WTC11 (cell line): ENCODE data around the gene ASTN2. TPM values are rescaled to one million over a fixed set of nuclear protein-coding genes. Genes with fewer than 3 reads are reported as not detected.

ENCODE experiments used
- ATAC-seq: fragments of 200-7000 bp; cut with Tn5 transposase; 2 replicates; pipeline ENCODE4 v1.10.0; 2021; ENCODE audit warnings: mild to moderate bottlenecking, moderate library complexity
- CTCF ChIA-PET: fragments of 300-600 bp; sonication (Branson Sonifier 250); formaldehyde crosslinking; loops from one replicate; lab custom pipeline; 2021; ENCODE audit warnings: antibody characterized with exemption; lab: Charles Lee
- POLR2A ChIA-PET: fragments of 350-600 bp; sonication (Branson Sonifier 250); formaldehyde crosslinking; loops from one replicate; lab custom pipeline; 2021; ENCODE audit warnings: antibody characterized with exemption; lab: Charles Lee
- DNase-seq: peaks from one replicate; pipeline ENCODE4 v3.0.0; 2021; ENCODE audit warnings: low spot score
- H3K27ac Mint-ChIP-seq: 2 replicates; pipeline ENCODE4 v1.8.0; 2021; ENCODE audit warnings: mixed read lengths
- H3K27me3 Mint-ChIP-seq: 2 replicates; pipeline ENCODE4 v1.8.0; 2021; ENCODE audit warnings: low read depth, mild to moderate bottlenecking, moderate library complexity, mixed read lengths
- H3K36me3 Mint-ChIP-seq: 2 replicates; pipeline ENCODE4 v1.8.0; 2021; ENCODE audit warnings: mixed read lengths
- H3K4me1 Mint-ChIP-seq: 2 replicates; pipeline ENCODE4 v1.8.0; 2022; ENCODE audit warnings: mixed read lengths
- H3K4me3 Mint-ChIP-seq: 2 replicates; pipeline ENCODE4 v1.8.0; 2021; ENCODE audit warnings: mild to moderate bottlenecking, moderate library complexity, mixed read lengths
- H3K9me3 Mint-ChIP-seq: 2 replicates; pipeline ENCODE4 v1.8.0; 2021; ENCODE audit warnings: mixed read lengths
- FOXJ3 ChIP-seq: sonication (generic); formaldehyde crosslinking; IDR thresholded peaks from 2 replicates; pipeline ENCODE4 v1.9.0; 2021; ENCODE audit warnings: missing genetic modification reagents, mild to moderate bottlenecking, borderline replicate concordance
- GRHL2 ChIP-seq: fragments of 250-450 bp; sonication (Bioruptor Pico); IDR thresholded peaks from 2 replicates; pipeline ENCODE4 v1.8.0; 2022; ENCODE audit warnings: mild to moderate bottlenecking, moderate library complexity; ENCODE audit not compliant: insufficient replicate concordance, severe bottlenecking
- IRF2 ChIP-seq: sonication (generic); formaldehyde crosslinking; IDR thresholded peaks from 2 replicates; pipeline ENCODE4 v1.8.0; 2022; ENCODE audit warnings: low read depth, missing genetic modification reagents, borderline replicate concordance
- NFATC4 ChIP-seq: fragments of 250-450 bp; sonication (Bioruptor Pico); IDR thresholded peaks from 2 replicates; pipeline ENCODE4 v1.9.0; 2021; ENCODE audit warnings: mild to moderate bottlenecking
- NFE2L1 ChIP-seq: sonication (generic); formaldehyde crosslinking; IDR thresholded peaks from 2 replicates; pipeline ENCODE4 v1.8.1; 2023; ENCODE audit warnings: missing genetic modification reagents
- NR2C2 ChIP-seq: sonication (generic); formaldehyde crosslinking; IDR thresholded peaks from 2 replicates; pipeline ENCODE4 v1.8.0; 2022; ENCODE audit warnings: mild to moderate bottlenecking, missing genetic modification reagents
- RORB ChIP-seq: fragments of 250-450 bp; sonication (Bioruptor Pico); IDR thresholded peaks from 2 replicates; pipeline ENCODE4 v1.9.0; 2021; ENCODE audit warnings: mild to moderate bottlenecking
- TCF7 ChIP-seq: sonication (generic); formaldehyde crosslinking; IDR thresholded peaks from 2 replicates; pipeline ENCODE4 v1.8.0; 2022; ENCODE audit warnings: mild to moderate bottlenecking, low read depth, missing genetic modification reagents, moderate library complexity
- TEAD1 ChIP-seq: sonication (generic); formaldehyde crosslinking; IDR thresholded peaks from 2 replicates; pipeline ENCODE4 v1.8.0; 2022; ENCODE audit warnings: mild to moderate bottlenecking, missing genetic modification reagents
- ZNF416 ChIP-seq: fragments of 250-450 bp; sonication (Bioruptor Pico); IDR thresholded peaks from 2 replicates; pipeline ENCODE4 v1.9.0; 2021; ENCODE audit warnings: mild to moderate bottlenecking, inconsistent platforms
- total RNA-seq: library from RNA; stranded (reverse); gene quantifications from 3 replicates; pipeline ENCODE4 v1.2.3, GENCODE V29; 2021
- TF ChIP-seq, protein P1 (sequence below): sonication (generic); formaldehyde crosslinking; IDR thresholded peaks from 2 replicates; pipeline ENCODE4 v1.8.0; 2022; ENCODE audit warnings: mild to moderate bottlenecking, missing genetic modification reagents
- TF ChIP-seq, protein P2 (sequence below): sonication (generic); formaldehyde crosslinking; IDR thresholded peaks from 2 replicates; pipeline ENCODE4 v1.8.0; 2022; ENCODE audit warnings: mild to moderate bottlenecking, missing genetic modification reagents
- TF ChIP-seq, protein P3 (sequence below): sonication (generic); formaldehyde crosslinking; IDR thresholded peaks from 2 replicates; pipeline ENCODE4 v1.8.1; 2023; ENCODE audit warnings: mild to moderate bottlenecking, moderate library complexity, missing genetic modification reagents
- TF ChIP-seq, protein P4 (sequence below): sonication (generic); formaldehyde crosslinking; IDR thresholded peaks from 2 replicates; pipeline ENCODE4 v1.8.0; 2023; ENCODE audit warnings: missing genetic modification reagents, mild to moderate bottlenecking, borderline replicate concordance
- TF ChIP-seq, protein P5 (sequence below): fragments of 250-450 bp; sonication (Bioruptor Pico); IDR thresholded peaks from 2 replicates; pipeline ENCODE4 v2.1.2; 2022; ENCODE audit warnings: mild to moderate bottlenecking, moderate library complexity
- TF ChIP-seq, protein P6 (sequence below): fragments of 250-450 bp; sonication (Bioruptor Pico); conservative IDR thresholded peaks from 2 replicates; pipeline ENCODE4 v1.9.0; 2021; ENCODE audit warnings: mild to moderate bottlenecking

ASTN2 gene
- total RNA-seq, 1 experiment from 2014 or later, result 16.2 TPM

DNA sequence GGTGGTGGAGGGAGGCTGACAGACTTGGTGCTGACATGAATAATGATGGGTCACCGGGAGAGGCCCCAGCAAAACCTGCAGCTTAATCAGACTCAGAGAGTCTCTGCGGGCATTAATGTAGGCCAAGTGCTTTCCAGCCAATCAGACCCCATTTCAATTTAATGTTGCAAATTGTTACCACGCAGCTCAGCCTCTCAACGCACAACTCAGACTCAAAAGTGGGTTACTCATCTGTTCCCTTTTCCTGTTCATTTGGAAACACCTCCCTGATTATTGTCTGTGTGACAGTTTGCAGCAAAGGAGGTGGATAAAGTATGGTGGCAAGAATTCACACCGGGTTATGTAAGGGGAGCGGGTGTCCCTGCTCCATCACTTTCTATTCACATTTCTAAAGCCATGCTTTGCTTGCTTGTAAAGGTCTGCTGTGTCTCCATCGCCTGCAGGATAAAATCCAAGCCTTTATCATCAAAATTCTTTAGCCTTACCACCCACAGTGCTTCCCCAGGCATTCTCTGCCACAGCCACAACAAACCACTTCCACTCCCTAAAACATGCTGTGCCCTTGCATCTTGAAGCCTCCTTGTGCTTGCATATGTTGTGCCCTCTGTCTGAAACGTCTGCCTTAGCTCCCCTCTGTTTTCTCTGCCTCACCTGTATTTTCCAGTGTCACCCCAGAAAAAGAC lies 156.5 kb downstream of the ASTN2 start:
- POLR2A ChIA-PET, result no interaction called here
- Mint-ChIP-seq H3K9me3 (no peaks in the 10 kb centered on the region), H3K4me1 (peaks cover 14% of the 10 kb centered on the region), H3K27me3 (no peaks in the 10 kb centered on the region; the same call in 1 of the 2 replicates), H3K36me3 (no peaks in the 10 kb centered on the region), H3K27ac (peak overlapping the region; percentile 50; the same call in 1 of the 2 replicates), H3K4me3 (no peak overlapping the region)
- no peak for TF ChIP-seq FOXJ3
- no peak for TF ChIP-seq NR2C2 (CRISPR knock-in tag)
- no peak for TF ChIP-seq GRHL2 (CRISPR knock-in tag)
- TF ChIP-seq TCF7, result no peak
- no peak for DNase-seq
- CTCF ChIA-PET, result interaction anchor here (0.7 kb wide), 1 partner anchor 153 kb away, joined by 3 read pairs; no protein-coding TSS in a partner anchor
- peak; percentile 64 for ATAC-seq

DNA sequence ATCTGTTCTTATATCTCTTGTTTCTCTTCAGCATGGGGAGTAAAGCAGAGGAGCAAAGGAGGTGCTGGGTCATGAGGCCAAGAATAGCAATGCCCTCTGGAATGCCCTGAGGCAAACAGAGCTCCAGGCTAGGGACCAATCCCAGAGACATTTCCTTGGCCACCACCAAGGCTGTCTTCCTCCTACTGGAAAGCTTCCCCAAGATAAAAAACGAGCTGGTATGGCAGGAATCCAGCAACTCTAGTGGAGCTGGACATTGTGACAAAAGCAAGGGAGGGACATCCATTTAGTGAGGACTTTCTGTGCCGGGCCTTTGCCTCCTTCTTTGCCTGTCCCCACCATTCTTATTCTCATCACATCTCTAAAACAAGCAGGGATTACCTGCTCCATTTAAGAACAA lies 161.6 kb downstream of the ASTN2 start:
- Mint-ChIP-seq H3K4me3 (no peak overlapping the region), H3K27me3 (no peaks in the 10 kb centered on the region; the same call in 1 of the 2 replicates), H3K4me1 (peaks cover 4% of the 10 kb centered on the region), H3K27ac (no peak overlapping the region), H3K9me3 (no peaks in the 10 kb centered on the region)
- DNase-seq (no peak), ATAC-seq (no peak)
- ChIA-PET CTCF (no interaction called here), POLR2A (no interaction called here)
- TF ChIP-seq, protein P1, sequence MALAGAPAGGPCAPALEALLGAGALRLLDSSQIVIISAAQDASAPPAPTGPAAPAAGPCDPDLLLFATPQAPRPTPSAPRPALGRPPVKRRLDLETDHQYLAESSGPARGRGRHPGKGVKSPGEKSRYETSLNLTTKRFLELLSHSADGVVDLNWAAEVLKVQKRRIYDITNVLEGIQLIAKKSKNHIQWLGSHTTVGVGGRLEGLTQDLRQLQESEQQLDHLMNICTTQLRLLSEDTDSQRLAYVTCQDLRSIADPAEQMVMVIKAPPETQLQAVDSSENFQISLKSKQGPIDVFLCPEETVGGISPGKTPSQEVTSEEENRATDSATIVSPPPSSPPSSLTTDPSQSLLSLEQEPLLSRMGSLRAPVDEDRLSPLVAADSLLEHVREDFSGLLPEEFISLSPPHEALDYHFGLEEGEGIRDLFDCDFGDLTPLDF (CRISPR knock-in tag), result no peak
- no peak for TF ChIP-seq TEAD1
- TF ChIP-seq, protein P2, sequence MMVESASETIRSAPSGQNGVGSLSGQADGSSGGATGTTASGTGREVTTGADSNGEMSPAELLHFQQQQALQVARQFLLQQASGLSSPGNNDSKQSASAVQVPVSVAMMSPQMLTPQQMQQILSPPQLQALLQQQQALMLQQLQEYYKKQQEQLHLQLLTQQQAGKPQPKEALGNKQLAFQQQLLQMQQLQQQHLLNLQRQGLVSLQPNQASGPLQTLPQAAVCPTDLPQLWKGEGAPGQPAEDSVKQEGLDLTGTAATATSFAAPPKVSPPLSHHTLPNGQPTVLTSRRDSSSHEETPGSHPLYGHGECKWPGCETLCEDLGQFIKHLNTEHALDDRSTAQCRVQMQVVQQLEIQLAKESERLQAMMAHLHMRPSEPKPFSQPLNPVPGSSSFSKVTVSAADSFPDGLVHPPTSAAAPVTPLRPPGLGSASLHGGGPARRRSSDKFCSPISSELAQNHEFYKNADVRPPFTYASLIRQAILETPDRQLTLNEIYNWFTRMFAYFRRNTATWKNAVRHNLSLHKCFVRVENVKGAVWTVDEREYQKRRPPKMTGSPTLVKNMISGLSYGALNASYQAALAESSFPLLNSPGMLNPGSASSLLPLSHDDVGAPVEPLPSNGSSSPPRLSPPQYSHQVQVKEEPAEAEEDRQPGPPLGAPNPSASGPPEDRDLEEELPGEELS (CRISPR knock-in tag), result no peak
- TF ChIP-seq GRHL2 (CRISPR knock-in tag), result no peak
- TF ChIP-seq NFATC4 (CRISPR knock-in tag), result no peak
- no peak for TF ChIP-seq ZNF416
- no peak for TF ChIP-seq NFE2L1
- TF ChIP-seq, protein P3, sequence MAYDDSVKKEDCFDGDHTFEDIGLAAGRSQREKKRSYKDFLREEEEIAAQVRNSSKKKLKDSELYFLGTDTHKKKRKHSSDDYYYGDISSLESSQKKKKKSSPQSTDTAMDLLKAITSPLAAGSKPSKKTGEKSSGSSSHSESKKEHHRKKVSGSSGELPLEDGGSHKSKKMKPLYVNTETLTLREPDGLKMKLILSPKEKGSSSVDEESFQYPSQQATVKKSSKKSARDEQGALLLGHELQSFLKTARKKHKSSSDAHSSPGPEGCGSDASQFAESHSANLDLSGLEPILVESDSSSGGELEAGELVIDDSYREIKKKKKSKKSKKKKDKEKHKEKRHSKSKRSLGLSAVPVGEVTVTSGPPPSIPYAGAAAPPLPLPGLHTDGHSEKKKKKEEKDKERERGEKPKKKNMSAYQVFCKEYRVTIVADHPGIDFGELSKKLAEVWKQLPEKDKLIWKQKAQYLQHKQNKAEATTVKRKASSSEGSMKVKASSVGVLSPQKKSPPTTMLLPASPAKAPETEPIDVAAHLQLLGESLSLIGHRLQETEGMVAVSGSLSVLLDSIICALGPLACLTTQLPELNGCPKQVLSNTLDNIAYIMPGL, result no peak
- TF ChIP-seq, all 79 proteins: peak for 0
- no peaks in the 10 kb centered on the region for H3K36me3 Mint-ChIP-seq

DNA sequence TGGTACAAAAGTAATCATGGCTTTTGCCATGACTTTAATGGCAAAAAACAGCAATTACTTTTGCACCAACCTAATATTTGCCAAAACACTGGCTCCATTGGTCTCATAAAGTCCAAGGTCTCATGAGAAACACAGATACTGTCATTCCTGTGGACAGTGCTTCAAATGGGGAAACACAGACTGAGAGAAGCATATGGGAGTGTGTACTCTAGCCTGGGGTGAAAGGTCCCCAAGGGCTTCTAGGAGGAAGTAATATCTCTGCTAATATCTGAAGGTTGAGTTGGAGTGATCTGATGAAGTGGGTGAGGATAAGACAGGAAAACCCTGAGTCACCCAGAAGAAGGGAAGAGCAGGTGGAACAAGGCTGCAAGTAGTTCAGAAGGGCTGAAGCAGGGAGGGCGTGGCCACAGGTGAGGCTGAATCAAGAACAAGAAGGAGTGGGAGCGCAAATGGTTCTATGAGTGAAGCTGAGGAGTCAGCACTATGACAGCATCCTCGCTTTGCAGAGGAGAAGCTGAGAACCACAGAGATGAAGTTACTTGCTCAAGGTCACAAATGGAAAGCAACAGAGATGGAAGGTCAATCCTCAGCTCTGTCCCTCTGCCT lies 164.1 kb downstream of the ASTN2 start:
- no peaks in the 10 kb centered on the region for H3K27me3 Mint-ChIP-seq
- no peaks in the 10 kb centered on the region for H3K9me3 Mint-ChIP-seq
- H3K4me3 Mint-ChIP-seq, result no peak overlapping the region
- no peak overlapping the region for H3K27ac Mint-ChIP-seq
- no peak for ATAC-seq
- TF ChIP-seq, protein P4, sequence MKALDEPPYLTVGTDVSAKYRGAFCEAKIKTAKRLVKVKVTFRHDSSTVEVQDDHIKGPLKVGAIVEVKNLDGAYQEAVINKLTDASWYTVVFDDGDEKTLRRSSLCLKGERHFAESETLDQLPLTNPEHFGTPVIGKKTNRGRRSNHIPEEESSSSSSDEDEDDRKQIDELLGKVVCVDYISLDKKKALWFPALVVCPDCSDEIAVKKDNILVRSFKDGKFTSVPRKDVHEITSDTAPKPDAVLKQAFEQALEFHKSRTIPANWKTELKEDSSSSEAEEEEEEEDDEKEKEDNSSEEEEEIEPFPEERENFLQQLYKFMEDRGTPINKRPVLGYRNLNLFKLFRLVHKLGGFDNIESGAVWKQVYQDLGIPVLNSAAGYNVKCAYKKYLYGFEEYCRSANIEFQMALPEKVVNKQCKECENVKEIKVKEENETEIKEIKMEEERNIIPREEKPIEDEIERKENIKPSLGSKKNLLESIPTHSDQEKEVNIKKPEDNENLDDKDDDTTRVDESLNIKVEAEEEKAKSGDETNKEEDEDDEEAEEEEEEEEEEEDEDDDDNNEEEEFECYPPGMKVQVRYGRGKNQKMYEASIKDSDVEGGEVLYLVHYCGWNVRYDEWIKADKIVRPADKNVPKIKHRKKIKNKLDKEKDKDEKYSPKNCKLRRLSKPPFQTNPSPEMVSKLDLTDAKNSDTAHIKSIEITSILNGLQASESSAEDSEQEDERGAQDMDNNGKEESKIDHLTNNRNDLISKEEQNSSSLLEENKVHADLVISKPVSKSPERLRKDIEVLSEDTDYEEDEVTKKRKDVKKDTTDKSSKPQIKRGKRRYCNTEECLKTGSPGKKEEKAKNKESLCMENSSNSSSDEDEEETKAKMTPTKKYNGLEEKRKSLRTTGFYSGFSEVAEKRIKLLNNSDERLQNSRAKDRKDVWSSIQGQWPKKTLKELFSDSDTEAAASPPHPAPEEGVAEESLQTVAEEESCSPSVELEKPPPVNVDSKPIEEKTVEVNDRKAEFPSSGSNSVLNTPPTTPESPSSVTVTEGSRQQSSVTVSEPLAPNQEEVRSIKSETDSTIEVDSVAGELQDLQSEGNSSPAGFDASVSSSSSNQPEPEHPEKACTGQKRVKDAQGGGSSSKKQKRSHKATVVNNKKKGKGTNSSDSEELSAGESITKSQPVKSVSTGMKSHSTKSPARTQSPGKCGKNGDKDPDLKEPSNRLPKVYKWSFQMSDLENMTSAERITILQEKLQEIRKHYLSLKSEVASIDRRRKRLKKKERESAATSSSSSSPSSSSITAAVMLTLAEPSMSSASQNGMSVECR (CRISPR knock-in tag), result no peak
- TF ChIP-seq, protein P5, sequence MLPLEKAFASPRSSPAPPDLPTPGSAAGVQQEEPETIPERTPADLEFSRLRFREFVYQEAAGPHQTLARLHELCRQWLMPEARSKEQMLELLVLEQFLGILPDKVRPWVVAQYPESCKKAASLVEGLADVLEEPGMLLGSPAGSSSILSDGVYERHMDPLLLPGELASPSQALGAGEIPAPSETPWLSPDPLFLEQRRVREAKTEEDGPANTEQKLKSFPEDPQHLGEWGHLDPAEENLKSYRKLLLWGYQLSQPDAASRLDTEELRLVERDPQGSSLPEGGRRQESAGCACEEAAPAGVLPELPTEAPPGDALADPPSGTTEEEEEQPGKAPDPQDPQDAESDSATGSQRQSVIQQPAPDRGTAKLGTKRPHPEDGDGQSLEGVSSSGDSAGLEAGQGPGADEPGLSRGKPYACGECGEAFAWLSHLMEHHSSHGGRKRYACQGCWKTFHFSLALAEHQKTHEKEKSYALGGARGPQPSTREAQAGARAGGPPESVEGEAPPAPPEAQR (CRISPR knock-in tag), result no peak
- TF ChIP-seq RORB (CRISPR knock-in tag), result no peak
- TF ChIP-seq, protein P6, sequence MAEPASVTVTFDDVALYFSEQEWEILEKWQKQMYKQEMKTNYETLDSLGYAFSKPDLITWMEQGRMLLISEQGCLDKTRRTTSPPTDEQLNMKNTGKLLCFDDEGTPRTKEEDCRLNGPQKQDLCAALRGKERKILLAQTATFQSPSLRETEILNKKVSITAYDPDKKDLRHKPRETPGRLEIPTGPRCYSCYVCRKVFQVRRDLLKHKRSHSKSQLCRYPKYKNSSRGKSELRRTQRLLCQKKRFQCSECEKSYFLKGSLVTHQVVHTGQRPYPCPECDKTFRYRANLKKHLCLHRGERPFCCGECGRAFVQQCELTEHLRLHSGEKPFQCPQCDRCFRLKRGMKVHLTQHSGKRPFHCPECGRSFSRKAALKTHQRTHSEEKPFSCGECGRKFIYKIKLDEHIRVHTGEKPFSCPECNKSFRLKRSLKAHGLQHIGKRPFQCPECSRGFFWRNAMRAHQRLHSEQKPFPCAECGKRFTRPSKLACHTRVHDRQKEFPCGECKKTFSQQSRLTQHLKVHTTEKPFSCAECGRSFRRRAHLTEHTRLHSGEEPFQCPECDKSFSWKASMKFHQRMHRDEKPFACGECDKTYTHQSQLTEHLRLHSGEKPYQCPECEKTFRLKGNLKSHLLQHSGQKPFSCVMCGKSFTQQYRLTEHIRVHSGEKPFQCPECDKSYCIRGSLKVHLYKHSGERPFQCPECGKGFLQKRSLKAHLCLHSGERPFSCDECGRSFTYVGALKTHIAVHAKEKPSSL (CRISPR knock-in tag), result no peak
- no peak for TF ChIP-seq IRF2 (CRISPR knock-in tag)
- CTCF ChIA-PET, result no interaction called here
- no peaks in the 10 kb centered on the region for H3K36me3 Mint-ChIP-seq
- no peaks in the 10 kb centered on the region for H3K4me1 Mint-ChIP-seq
- no peak for DNase-seq
- POLR2A ChIA-PET, result no interaction called here
